ENCODE results near the gene CCDC17.
"Not testable (repeated sequence)": the region's sequence is repeated elsewhere in the genome, so short reads cannot be mapped to it uniquely, and the experiment has no call there.

The CCDC17 gene

DNA sequence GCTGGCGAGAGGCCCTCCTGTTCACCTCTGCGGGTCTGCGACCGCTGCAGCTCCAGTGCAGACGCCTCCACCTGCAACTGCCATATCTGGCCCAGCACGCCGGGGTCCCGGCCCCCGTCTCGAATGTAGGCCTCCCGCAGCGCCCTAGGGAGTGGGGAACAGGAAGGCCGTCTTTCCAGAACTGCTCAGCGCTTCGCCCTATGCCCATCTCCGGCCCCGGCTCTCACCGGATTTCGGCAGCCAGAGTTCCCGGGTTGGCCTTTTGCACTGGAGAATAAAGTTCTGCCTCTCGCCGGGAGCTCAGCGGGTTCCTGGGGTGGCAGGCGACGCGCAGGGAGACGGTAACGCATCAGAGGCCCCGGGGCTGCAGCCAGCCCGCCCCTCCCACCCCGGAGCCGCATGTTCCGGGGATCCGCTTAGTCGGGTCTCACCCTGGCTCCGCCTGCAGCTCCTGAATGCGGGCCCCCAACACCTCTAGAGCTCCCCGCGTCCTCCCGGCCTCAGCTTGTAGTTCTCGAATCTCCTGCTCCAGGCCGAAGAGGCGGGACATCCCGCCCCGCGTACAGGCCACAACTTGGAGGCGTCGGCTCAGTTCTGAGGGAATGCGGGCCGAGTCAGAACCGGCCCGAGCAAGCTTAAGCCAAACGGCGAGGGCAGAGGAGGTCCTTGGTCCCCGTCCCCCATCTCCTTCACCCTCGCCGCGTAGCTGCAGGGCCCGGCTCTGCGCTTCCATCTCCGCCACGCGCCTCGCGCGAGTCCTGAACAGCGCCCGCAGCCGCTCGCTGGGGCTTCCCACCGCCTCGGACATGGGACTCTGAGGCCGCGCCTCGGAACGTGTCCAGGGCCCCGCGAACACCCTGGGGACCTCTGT, 1.1 kb downstream of the CCDC17 start:
- DNase-seq (ENCODE audit: low read depth in 4 of 4, low spot score in 1 of 4): no peak

DNA sequence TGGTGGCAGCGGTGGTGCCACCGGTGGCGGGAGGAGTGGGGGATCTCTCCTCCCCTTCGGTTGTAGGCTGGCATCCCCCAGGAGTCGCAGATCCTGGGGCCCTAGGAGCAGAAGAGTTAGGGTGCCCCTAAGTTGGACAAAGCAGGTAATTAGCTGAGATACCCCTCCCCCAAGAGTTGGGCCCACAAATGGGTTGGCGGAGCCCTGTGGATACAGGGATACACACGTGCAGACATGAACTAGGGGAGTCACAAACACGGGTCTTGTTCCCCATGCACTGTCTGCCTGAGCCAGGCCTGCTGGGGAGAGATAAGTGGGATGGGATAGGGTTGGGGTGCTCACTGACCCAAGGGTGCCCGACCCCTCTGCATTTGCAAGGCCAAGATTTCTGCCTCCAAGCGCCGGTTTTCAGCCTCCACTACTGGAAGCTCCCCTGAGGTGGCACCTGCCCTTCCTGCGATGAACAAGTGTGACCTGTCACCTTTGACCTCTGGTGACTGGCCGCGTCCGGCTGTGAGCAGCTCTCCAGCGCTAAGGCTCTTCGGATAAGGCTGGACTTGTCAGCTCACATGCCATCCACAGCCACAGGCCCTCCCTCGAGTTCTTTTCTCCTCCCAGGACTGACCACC, 1.8 kb downstream of the CCDC17 start:
- no peak for DNase-seq (ENCODE audit: low read depth in 4 of 4, low spot score in 1 of 4)

DNA sequence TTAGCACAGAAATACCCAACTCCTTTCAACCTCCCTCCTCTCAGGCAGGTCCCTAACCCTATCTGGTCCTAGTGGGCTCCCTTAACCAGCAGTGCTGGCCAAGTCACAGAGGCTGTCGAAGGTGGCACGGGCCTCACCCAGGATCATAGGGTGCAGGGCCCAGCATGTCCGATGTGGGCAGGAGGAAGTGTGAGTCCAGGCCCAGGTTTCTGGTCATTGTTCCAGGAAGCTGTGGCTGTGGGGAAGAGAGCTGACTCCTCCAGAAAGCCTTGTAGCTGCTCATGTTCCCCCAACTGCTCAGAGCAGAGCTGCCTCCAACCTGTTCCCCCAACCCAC, 2.4 kb downstream of the CCDC17 start:
- no peak for DNase-seq (ENCODE audit: low read depth in 4 of 4, low spot score in 1 of 4)

DNA sequence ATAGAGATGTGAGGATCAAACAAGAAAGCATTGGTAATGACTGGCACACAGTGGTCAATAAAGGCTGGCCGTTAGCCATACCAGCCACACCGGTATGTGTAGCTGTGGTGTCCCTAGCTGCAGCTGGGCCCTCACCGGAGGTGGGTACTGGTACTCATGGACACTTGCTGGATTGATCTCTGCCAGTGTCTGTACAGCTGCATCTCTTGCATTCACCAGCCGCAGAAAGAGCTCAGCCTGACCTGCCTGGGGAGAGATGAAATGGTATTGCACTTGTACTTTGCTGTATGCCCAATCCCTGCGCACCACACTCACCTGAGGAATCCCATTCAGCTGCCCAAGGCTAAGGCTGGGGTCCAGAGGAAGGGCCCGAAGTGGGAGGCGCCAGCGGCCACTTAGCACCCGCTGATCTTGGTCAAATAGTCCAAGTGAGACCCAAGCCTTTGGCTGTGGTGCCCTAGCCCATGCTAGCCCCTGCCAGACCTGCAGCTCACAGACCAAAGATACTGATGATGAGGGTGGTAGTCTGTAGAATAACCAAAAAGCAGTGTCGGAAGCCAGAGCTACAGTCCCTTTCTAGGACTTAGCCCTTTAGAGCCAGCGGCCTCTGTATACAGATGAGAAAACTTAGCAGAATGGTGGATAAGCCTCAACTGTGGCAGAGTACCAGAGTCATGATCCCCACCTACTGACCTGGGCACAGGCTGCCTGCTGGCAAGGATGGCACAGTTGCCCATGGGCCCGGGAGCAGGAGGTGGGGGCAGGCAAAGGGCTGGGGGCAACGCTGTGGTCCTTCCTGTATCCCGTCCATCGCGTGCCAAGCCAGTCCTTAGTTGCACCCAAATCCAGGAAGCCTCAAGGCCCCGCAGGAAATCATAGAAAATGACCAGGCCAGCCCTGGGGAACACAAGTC, 3.0 kb downstream of the CCDC17 start:
- no peak for DNase-seq (ENCODE audit: low read depth in 4 of 4, low spot score in 1 of 4)

DNA sequence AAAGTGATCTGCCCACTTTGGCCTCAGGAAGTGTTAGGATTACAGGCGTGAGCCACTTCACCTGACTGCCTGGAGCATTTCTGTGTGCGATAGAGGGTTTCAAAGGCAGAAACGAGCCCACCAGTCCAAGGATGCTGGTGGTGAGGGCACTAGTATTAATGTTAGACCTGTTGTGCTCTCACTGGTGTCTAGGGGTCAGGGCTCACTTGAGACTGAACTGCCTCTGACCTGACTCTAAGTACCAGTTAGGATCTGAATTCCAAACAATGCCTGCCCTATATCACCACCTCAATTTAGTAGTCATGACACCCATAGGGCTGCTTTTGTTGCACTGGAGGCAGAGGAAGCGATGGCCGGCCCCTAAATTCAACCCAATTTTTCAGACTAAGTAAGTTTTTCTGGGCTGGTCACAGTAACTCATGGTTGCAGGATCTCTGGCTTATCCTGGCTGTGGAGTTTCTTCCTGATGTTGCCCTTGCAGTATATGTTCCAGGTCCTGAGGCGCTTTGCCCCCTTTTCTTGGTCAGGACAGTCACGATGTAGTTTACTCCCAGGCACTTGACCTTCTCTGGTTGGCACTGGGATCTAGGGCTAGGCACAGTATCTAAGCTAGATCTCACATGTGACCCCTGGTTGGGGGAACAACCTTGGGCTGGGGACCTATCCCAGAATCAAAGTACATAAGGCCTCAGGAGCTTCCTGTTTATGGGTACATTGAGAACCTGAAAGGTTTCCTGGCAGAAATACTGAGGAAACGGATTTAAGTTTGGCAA, 4.5 kb downstream of the CCDC17 start:
- no peak for DNase-seq (ENCODE audit: low read depth in 4 of 4, low spot score in 1 of 4)

DNA sequence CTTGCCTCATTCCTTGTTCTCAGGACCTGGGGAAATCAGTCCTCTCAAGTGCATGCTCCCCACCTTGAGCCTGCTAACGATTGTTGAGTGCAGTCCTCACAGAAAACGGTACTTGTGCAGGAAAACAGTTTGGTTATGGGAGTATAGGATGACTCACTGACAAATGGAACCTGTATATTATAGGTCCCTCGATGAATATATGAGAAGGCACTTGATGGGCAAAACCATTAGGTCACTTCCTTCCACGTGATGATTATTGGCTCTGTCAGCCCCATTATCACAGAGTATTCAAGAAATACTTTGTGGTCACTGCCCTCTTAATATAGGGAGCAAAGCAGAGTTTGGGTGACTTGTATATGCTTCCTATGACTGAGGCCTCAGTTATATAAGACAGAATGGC, 6.2 kb downstream of the CCDC17 start:
- DNase-seq (ENCODE audit: low read depth in 4 of 4, low spot score in 1 of 4): no peak

DNA sequence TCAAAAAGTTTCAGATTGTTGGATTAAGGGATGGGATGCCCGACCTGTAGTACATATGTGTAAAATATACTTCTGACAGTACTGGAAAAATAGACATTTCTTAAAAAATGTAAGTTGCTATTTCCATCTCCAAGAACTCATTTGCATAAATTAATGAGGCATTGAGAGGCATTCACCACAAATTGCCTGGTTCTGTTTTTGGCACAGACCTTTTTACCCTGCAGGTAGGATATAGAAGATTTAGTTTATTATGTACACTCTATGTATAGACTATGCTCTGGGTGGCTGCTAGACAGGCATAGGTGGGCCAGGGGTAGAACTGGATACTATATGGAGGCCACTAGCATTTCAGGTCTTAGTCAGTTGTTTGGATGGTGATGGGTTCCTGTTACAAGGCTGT, 8.0 kb downstream of the CCDC17 start:
- no peak for DNase-seq (ENCODE audit: low read depth in 4 of 4, low spot score in 1 of 4)

DNA sequence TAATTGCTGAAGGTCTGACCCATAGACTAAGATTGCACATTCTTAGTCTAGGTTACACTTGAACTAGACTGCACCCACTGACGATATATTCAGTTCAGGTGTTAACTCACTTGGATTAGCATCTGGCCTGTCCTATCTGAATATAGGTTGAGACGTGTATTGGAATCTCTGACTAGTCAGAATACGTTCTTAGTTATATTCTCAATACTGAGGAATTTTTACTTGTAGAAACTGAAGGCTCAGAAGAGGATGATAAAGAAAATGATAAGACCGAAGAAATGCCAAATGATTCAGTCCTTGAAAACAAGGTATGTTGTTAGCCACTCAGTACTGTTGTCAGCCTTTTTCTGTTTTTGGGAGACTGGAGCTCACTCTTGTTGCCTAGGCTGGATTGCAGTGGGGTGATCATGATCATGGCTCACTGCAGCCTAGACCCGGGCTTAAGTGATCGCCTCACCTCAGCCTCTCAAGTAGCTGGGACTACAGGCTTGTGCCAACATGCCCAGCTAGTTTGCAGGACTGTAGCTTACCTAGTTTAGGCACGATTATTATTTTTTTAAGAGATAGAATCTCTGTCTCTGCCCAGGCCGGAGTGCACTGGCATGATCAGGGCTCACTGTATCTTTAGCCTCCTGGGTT, 10.8 kb downstream of the CCDC17 start:
- DNase-seq (ENCODE audit: low read depth in 4 of 4, low spot score in 1 of 4): no peak

DNA sequence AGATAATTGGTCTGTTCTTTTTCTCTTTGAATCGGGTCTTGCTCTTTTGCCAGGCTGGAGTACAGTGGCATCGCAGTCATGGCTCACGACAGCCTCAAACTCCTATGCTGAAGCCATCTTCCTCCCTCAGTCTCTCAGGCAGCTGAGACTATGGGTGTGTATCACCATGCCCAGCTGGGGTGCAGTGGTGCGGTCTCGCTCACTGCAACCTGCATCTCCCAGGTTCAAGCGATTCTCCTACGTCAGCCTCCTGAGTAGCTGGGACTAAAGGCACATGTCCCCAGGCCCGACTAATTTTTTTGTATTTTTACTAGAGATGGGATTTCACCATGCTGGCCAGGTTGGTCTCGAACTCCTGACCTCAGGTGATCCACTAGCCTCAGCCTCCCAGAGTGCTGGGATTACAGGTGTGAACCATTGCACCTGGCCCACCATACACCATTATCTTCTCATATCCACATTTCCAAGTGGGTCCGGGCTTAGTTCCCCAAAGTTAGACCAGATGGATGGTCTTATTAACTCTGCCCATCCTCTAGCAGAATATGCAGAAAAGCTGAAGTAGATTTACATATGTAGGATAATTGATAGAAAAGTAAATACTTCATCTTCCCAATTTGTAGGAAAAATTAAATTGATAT, 13.1 kb downstream of the CCDC17 start:
- DNase-seq (ENCODE audit: low read depth in 4 of 4, low spot score in 1 of 4): no peak

DNA sequence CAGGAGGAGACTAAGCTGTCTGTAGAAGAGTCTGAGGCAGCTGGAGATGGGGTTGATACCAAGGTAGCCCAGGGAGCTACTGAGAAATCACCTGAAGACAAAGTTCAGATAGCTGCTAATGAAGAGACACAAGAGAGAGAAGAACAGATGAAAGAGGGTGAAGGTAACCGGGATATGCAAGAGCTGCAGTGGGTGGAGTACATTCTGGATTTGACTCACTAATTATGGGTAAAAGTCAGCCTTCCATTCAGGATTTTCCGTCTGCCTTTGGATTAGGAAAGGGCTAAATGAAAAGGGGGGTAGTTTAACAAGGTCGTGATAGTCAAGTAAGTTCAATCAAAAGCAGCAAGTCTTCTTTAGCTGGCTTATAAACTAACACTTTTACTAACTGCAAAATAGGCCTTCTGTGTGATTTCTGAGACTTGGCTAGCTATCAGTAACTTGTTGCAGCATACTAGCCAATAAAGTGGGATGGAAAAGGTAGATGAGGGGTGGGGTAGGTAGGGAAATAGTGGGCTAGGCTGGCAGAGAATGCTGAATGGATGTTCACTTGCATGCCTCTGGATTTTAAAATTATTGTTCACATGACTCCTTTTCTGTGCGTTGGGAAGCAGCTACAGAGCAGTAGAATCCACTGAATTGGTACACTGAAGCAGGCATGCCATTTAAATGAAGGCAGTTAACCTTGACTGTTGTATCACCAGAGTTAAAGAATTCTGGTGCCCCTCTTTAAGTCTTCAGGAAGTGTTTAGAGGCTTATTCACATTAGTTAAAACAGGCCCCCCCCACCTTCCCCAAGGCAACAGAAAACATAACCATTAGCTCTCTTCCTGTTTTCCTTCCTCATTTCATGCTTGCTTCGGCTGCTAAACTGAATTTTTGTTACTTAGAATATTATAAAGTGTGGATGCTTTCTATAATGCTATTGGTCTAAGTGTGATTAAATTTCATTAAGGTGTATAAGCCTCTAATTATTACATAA, 15.4 kb downstream of the CCDC17 start:
- no peak for DNase-seq (ENCODE audit: low read depth in 4 of 4, low spot score in 1 of 4)

DNA sequence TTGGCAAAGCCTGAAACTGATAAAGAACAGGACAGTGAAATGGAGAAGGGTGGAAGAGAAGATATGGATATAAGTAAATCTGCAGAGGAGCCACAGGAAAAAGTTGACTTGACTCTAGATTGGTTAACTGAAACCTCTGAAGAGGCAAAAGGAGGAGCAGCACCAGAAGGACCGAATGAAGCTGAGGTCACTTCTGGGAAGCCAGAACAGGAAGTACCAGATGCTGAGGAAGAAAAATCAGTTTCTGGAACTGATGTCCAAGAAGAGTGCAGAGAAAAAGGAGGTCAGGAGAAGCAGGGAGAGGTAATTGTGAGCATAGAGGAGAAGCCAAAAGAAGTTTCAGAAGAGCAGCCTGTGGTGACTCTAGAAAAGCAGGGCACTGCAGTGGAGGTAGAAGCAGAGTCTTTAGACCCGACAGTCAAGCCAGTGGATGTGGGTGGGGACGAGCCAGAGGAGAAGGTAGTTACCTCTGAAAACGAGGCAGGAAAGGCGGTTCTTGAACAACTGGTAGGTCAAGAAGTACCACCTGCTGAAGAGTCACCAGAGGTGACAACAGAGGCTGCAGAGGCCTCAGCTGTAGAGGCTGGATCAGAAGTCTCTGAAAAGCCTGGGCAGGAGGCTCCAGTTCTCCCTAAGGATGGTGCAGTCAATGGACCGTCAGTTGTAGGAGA, 16.3 kb downstream of the CCDC17 start:
- DNase-seq (ENCODE audit: low read depth in 4 of 4, low spot score in 1 of 4): no peak

DNA sequence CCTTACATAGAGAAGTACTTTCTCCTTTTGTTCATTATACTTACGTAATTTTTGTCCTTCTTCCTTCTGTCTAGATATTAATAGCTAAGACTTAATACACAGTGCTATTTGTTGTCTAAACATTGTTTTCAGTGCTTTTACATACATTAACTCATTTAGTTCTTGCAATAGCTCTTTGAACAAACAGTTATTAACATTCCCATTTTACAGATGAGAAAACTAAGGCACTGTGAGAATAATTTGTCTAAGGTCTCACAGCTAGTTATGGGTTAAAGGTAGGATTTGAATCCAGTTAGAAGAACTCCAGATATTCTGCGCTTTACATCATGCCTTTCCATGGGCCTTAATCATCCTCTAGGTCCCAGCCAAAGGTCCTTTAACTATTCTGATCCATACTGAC, 19.6 kb downstream of the CCDC17 start:
- no peak for DNase-seq (ENCODE audit: low read depth in 4 of 4, low spot score in 1 of 4)

DNA sequence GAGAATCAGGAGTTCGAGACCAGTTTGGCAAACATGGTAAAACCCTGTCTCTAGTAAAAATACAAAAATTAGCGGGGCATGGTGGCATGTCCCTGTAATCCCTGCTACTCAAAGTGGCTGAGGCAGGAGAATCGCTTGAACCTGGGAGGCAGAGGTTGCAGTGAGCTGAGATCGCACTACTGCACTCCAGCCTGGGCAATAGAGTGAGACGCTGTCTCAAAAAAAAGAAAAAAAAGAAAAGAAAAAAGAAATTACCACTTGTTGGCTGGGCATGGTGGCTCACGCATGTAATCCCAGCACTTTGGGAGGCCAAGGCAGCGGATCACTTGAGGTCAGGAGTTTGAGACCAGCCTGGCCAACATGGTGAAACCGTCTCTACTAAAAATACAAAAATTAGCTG, 27.1 kb downstream of the CCDC17 start:
- DNase-seq (ENCODE audit: low read depth in 4 of 4, low spot score in 1 of 4): not testable (repeated sequence)

DNA sequence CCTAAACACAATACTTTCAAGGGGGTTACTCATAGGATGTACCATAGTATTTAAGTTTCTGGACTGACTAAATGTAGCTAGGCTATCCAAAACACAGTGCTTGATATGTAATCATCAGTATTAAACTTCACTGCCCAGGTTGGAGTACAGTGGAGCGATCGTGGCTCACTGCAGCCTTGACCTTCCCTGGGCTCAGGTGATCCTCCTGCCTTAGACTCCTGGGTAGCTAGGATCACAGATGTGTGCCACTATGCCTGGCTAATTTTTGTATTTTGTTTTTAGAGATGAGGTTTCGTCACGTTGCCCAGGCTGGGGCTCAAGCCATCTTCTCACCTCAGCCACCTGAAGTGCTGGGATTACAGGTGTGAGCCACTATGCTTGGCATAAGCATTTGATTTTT, 29.4 kb downstream of the CCDC17 start:
- no peak for DNase-seq (ENCODE audit: low read depth in 4 of 4, low spot score in 1 of 4)

DNA sequence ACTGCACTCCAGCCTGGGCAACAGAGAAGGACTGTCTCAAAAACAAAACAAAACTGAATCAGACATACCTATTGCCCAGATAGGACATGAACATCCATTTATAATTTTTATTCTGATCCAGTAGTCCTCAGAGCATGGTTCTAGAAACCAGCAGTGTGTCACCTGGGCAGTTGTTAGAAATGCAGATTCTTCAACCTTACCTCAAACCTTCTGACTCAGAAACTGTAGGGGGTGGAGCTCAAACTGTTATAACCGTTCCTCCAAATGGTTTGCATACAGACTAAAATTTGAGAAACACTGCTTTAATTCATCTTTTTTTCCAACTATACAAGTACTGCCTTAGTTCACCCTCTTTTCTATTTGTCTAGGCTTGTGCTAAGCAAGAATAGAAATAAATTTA, 34.0 kb downstream of the CCDC17 start:
- no peak for DNase-seq (ENCODE audit: low read depth in 4 of 4, low spot score in 1 of 4)

DNA sequence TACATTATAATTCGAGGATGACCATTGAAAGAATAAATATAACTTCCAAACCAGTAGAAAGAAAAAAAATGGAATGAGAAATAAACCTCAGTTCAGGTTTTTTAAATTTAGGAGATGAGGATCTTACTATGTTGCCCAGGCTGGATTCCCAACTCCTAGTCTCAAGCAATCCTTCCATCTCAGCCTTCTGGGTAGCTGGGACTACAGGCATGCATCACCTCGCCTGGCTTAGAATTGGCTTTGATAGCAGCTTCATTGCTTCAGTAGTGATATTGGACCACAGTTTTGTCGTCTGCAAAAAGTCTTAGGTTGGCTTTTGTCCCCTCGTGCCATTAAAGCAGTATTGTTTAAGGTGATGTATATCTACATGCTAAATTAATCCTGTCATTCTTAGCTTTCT, 37.1 kb downstream of the CCDC17 start:
- no peak for DNase-seq (ENCODE audit: low read depth in 4 of 4, low spot score in 1 of 4)

DNA sequence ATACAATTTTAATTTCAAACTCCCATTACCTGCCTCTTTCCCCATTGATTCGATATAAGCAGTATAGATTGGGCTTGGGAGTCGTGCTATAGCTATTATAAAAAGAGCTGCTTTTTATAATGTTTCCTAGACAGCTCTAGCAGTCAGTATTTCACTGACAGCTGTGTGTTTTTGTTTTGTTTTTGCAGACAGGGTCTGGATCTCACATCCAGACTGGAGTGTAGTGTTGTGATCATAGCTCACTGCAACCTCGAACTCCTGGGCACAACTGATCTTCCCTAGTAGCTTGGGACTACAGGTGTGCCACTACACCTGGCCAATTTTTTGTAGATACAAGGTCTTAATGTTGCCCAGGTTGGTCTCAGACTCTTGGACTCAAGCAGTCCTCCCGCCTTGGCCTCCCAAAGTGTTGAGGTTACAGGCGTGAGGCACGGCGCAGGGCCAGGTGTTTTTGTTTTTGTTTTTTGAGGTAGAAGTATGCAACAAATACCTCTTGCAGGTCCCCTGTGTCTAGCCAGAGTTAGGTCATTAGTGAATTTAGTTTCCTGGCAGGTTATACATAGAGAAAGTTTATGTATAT, 38.3 kb downstream of the CCDC17 start:
- DNase-seq (ENCODE audit: low read depth in 4 of 4, low spot score in 1 of 4): no peak

DNA sequence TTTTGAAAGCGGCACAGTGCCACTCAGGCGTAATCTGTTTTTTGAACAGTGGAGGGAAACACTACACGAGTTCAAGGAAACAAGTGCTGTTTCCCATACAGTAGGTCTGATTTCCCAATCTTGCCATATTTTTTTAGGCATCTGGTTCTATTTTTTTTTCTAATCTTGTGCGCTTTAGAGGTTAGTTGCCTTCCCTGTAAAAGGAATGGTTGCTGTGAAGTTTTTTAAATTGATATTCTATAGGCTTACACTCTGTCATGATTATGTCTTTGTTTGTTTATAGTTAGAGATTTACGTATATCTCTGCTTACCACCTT, 38.8 kb downstream of the CCDC17 start:
- DNase-seq (ENCODE audit: low read depth in 4 of 4, low spot score in 1 of 4): no peak

All from stimulated activated CD4-positive, alpha-beta T cell treated with anti-CD3 and anti-CD28 coated beads, Interleukin-1b, Interleukin-23, amount 100 ng/mL, for 24 hours (primary cell).